Right lobe of liver (tissue), 4 donors: Measurements from ENCODE around the gene SSTR3.

Experiments used
- POLR2A ChIP-seq: fragments of 450-650 bp; IDR thresholded peaks from one replicate; pipeline ENCODE4 v1.6.1; 2017; ENCODE audit warnings: antibody characterized with exemption, mild to moderate bottlenecking
- TF ChIP-seq, protein P1 (sequence below), 4 donors: fragments of 200-600 bp in 3 of 4; fragments of 450-650 bp in 1 of 4; IDR thresholded peaks; one replicate each; pipeline versions ENCODE4 v1.5.1 to v1.8.0; 2016 to 2022; ENCODE audit warnings: antibody characterized with exemption in 4 of 4, mild to moderate bottlenecking in 2 of 4
- donor health status: DM: no; HTN: no; CAD: no.
- donor health status: DM: no; HTN: no; CAD: no.
- donor health status: DM: no; HTN: yes; CAD: no.

- TF ChIP-seq, protein P1, sequence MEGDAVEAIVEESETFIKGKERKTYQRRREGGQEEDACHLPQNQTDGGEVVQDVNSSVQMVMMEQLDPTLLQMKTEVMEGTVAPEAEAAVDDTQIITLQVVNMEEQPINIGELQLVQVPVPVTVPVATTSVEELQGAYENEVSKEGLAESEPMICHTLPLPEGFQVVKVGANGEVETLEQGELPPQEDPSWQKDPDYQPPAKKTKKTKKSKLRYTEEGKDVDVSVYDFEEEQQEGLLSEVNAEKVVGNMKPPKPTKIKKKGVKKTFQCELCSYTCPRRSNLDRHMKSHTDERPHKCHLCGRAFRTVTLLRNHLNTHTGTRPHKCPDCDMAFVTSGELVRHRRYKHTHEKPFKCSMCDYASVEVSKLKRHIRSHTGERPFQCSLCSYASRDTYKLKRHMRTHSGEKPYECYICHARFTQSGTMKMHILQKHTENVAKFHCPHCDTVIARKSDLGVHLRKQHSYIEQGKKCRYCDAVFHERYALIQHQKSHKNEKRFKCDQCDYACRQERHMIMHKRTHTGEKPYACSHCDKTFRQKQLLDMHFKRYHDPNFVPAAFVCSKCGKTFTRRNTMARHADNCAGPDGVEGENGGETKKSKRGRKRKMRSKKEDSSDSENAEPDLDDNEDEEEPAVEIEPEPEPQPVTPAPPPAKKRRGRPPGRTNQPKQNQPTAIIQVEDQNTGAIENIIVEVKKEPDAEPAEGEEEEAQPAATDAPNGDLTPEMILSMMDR (IDR thresholded peaks at IDR 0.05): peak in 1 of 4 donors; percentile 25
- no peak for TF ChIP-seq POLR2A
Observed at GRCh38 chr22:37199760-37200108, 12.5 kb downstream of the SSTR3 start.
